Measurements from ENCODE around the gene SCMH1. TPM values are rescaled to one million over a fixed set of nuclear protein-coding genes. Genes with fewer than 3 reads are reported as not detected.

Gene SCMH1
- total RNA-seq, 4 donors from 2014 or later: 76.5 to 110 (median 92.4) TPM

DNA sequence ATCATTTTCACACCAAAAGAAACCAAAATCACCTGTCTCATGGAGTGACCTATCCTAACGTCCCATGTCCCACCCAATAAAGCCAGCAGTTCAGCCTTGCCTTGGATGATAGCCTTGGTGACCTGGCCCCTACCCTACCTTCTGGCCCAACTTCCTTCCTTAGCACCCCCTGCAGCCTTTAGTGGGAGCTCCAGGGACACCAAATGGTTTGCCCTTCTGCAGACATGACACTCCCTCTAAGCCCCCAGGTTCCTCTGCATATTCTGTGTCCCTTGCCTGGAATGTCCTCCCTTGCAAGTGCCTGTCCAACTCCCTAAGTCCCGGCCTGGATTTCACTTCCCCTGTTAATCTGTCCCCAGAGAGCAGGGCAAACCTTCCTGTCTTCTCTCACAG is 222.8 kb downstream of the SCMH1 start:
- Histone ChIP-seq H3K27ac (replicated peaks in 1 of 4) (no peak overlapping the region), H3K36me3 (peaks cover 4 to 35% (median 21%) of the 10 kb centered on the region in 4 donors), H3K4me1 (peaks cover 13 to 29% (median 25%) of the 10 kb centered on the region in 4 donors), H3K9me3 (no peaks in the 10 kb centered on the region), H3K4me3 (no peak overlapping the region), H3K27me3 (no peaks in the 10 kb centered on the region)
- WGBS: 77% methylated on average over 2 of the region's 2 CpGs
- no peak for TF ChIP-seq EP300 (IDR thresholded peaks at IDR 0.05)
- TF ChIP-seq CTCF (IDR thresholded peaks at IDR 0.05): no peak
- TF ChIP-seq POLR2AphosphoS5 (IDR thresholded peaks at IDR 0.05): no peak
- TF ChIP-seq POLR2A (IDR thresholded peaks at IDR 0.05; ENCODE audit: low read depth): no peak
- no peak for DNase-seq (ENCODE audit: extremely low spot score)
- intact Hi-C loops (cut with DNase I): no loop called here

- no peak for DNase-seq (ENCODE audit: extremely low spot score)
- Histone ChIP-seq H3K27ac (replicated peaks in 1 of 4) (no peak overlapping the region), H3K36me3 (peaks cover 0 to 42% (median 22%) of the 10 kb centered on the region in 4 donors), H3K4me1 (peaks cover 20 to 38% (median 27%) of the 10 kb centered on the region in 4 donors), H3K9me3 (no peaks in the 10 kb centered on the region), H3K4me3 (no peak overlapping the region), H3K27me3 (no peaks in the 10 kb centered on the region)
- no peak for TF ChIP-seq POLR2A (IDR thresholded peaks at IDR 0.05; ENCODE audit: low read depth)
- TF ChIP-seq POLR2AphosphoS5 (IDR thresholded peaks at IDR 0.05): no peak
- no peak for TF ChIP-seq CTCF (IDR thresholded peaks at IDR 0.05)
- no peak for TF ChIP-seq EP300 (IDR thresholded peaks at IDR 0.05)
- WGBS: 83% methylated on average over 3 of the region's 8 CpGs
- intact Hi-C loops (cut with DNase I): no loop called here
Measured at GRCh38 chr1:41018018-41018410, 224.1 kb downstream of the SCMH1 start.

DNA sequence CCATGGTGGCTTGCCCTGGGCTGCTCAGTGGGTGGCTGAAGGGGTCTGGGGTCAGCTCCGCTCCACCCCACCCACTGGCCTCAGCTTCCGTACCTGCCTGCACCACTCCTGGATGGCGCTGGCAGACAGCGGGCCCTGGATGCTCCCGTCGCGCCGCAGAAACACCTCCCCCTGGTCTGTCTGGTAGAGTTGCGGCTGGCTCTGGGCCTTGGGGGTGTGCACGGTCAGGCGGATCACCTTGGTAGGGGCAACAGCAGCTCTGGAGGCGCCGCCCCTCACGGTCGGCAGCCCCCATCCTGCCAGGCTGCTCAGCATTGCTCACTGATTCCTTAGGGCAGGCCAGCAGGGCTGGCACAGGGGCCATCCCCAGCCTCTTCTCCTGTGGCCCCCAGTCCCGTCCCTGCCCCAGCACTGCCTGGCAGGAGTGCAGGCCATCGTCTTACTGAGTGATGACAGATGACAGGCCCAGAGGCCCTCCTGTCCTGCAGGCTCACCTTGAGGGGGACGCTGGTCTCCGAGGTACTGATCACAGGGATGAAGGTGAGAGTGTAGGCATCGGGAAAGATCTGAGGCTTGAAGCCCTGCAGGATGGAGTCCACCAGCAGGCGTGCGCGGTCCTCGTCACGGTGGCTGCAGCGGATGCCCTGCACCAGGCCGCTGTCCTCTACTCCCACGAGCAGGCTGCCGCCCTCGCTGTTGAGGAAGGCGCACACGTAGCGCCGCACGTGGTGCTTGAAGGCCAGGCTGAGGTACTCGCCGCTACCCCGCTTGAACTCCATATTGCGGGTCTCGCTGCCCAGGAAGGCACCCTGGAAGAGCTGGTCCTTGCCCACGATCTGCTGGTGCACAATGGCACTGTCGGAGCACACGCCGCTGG is 224.7 kb downstream of the SCMH1 start:
- peaks cover 18 to 38% (median 27%) of the 10 kb centered on the region in 4 donors for H3K4me1 ChIP-seq
- no peaks in the 10 kb centered on the region for H3K9me3 ChIP-seq
- no peak overlapping the region for H3K4me3 ChIP-seq
- 100% methylated on average over 3 of the region's 44 CpGs for WGBS
- no peak for TF ChIP-seq EP300 (IDR thresholded peaks at IDR 0.05)
- no peak for TF ChIP-seq CTCF (IDR thresholded peaks at IDR 0.05)
- no peak for TF ChIP-seq POLR2A (IDR thresholded peaks at IDR 0.05; ENCODE audit: low read depth)
- no peak for TF ChIP-seq POLR2AphosphoS5 (IDR thresholded peaks at IDR 0.05)
- no peaks in the 10 kb centered on the region for H3K27me3 ChIP-seq
- no peak overlapping the region for H3K27ac ChIP-seq (replicated peaks in 1 of 4)
- peaks cover 2 to 44% (median 23%) of the 10 kb centered on the region in 4 donors for H3K36me3 ChIP-seq
- DNase-seq (ENCODE audit: extremely low spot score): no peak
- intact Hi-C loops (cut with DNase I): no loop called here

GRCh38 chr1:41015897-41016470 is 226.1 kb downstream of the SCMH1 start:
- no peak for DNase-seq (ENCODE audit: extremely low spot score)
- Histone ChIP-seq H3K4me3 (no peak overlapping the region), H3K27ac (replicated peaks in 1 of 4) (no peak overlapping the region), H3K4me1 (peaks cover 8 to 27% (median 17%) of the 10 kb centered on the region in 4 donors), H3K27me3 (no peaks in the 10 kb centered on the region), H3K9me3 (no peaks in the 10 kb centered on the region), H3K36me3 (peaks cover 16 to 57% (median 33%) of the 10 kb centered on the region in 4 donors)
- intact Hi-C loops (cut with DNase I): no loop called here
- TF ChIP-seq POLR2A (IDR thresholded peaks at IDR 0.05; ENCODE audit: low read depth) (no peak), CTCF (IDR thresholded peaks at IDR 0.05) (no peak)
- 93% methylated on average over 9 of the region's 13 CpGs for WGBS
